Rectal smooth muscle tissue (tissue), 1 donor: ENCODE measurements around the gene YIF1A.
"Not testable (repeated sequence)": the region's sequence is repeated elsewhere in the genome, so short reads cannot be mapped to it uniquely, and the experiment has no call there.

Experiments used
- H3K27ac ChIP-seq: one replicate; pipeline ENCODE4 v1.7.0; 2013; ENCODE audit warnings: low read depth, low read length, inconsistent platforms
- H3K27me3 ChIP-seq: one replicate; pipeline ENCODE4 v1.7.0; 2013; ENCODE audit warnings: low read length; ENCODE audit not compliant: control insufficient read depth, insufficient read depth
- H3K36me3 ChIP-seq: one replicate; pipeline ENCODE4 v1.7.0; 2013; ENCODE audit warnings: low read length; ENCODE audit not compliant: control insufficient read depth, insufficient read depth
- H3K4me1 ChIP-seq: one replicate; pipeline ENCODE4 v1.7.0; 2013; ENCODE audit warnings: low read length; ENCODE audit not compliant: control insufficient read depth, insufficient read depth
- H3K4me3 ChIP-seq: one replicate; pipeline ENCODE4 v1.7.0; 2013; ENCODE audit warnings: low read length
- H3K9ac ChIP-seq: one replicate; pipeline ENCODE4 v1.7.0; 2013; ENCODE audit warnings: low read length

The YIF1A gene

DNA sequence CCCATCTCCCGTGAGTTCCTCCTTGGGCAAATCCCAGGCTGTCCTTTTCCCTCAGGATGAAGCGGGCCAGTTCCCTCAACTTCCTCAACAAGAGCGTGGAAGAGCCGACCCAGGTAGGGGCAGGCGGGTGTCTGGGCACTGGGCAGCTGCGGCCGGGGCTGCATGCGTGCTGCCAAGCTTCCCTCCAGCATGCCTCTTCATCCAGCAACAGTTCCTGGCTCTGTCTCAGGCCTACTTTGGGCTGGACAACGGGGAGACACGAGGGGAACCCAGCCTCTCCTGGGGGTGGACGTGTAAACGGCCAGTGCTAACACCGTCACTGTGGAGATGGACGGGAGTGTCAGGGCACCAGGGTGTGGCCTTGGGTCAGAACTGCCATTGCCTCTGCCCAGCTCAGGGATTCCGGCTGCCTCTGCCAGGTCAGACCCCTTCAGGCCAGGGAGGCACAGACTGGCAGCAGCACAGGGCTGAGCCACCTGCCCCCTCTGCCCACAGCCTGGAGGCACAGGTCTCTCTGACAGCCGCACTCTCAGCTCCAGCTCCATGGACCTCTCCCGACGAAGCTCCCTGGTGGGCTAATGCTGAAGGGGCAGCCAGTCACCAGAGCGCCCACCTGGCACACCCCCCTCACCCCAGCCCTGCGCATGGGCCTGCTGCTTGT, 22.4 kb downstream of the YIF1A start:
- Histone ChIP-seq H3K4me1 (peaks cover 14% of the 10 kb centered on the region), H3K27me3 (no peaks in the 10 kb centered on the region), H3K36me3 (peaks cover 9% of the 10 kb centered on the region), H3K4me3 (peak overlapping the region; percentile 79), H3K27ac (peak overlapping the region; percentile 95), H3K9ac (no peak overlapping the region)

GRCh38 chr11:66265531-66266377, 23.2 kb downstream of the YIF1A start:
- H3K4me1 ChIP-seq = peaks cover 14% of the 10 kb centered on the region
- H3K27me3 ChIP-seq = no peaks in the 10 kb centered on the region
- H3K9ac ChIP-seq = no peak overlapping the region
- H3K27ac ChIP-seq = no peak overlapping the region
- no peak overlapping the region for H3K4me3 ChIP-seq
- peaks cover 9% of the 10 kb centered on the region for H3K36me3 ChIP-seq

- Histone ChIP-seq H3K4me3 (no peak overlapping the region), H3K27me3 (no peaks in the 10 kb centered on the region), H3K9ac (no peak overlapping the region), H3K36me3 (peaks cover 13% of the 10 kb centered on the region), H3K4me1 (peaks cover 13% of the 10 kb centered on the region), H3K27ac (no peak overlapping the region)
These were observed 24.0 kb downstream of the YIF1A start for GRCh38 chr11:66264914-66265313.

DNA sequence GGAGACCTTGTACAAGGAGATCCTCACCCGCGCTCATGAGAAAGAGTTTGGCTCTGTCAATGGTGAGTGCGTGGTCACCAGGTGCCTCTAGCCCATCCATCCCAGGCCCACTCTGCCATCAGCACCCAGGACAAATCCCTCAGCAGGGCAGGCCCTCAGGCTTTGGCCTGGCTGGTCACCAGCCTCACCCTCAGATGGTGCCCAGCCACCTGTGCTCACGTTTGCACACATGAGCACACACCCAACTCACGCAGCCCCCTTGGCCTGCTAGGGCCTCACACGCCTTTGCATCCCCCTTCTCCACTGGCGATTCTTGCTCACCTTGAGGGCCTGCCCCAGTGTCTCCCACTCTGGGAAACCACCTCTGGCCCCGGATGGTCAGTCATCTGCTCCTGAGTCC, 24.6 kb downstream of the YIF1A start:
- Histone ChIP-seq H3K27me3 (no peaks in the 10 kb centered on the region), H3K9ac (no peak overlapping the region), H3K27ac (no peak overlapping the region), H3K4me3 (no peak overlapping the region), H3K4me1 (peaks cover 9% of the 10 kb centered on the region), H3K36me3 (peaks cover 13% of the 10 kb centered on the region)

- Histone ChIP-seq H3K27ac (no peak overlapping the region), H3K9ac (no peak overlapping the region), H3K36me3 (peaks cover 13% of the 10 kb centered on the region), H3K4me3 (no peak overlapping the region), H3K4me1 (peaks cover 6% of the 10 kb centered on the region), H3K27me3 (no peaks in the 10 kb centered on the region)
These were observed 25.2 kb downstream of the YIF1A start for GRCh38 chr11:66263785-66264184.

- Histone ChIP-seq H3K4me1 (peaks cover 10% of the 10 kb centered on the region), H3K27ac (no peak overlapping the region), H3K36me3 (peaks cover 13% of the 10 kb centered on the region), H3K4me3 (no peak overlapping the region), H3K9ac (no peak overlapping the region), H3K27me3 (no peaks in the 10 kb centered on the region)
These were observed 25.7 kb downstream of the YIF1A start for GRCh38 chr11:66263231-66263630.

- Histone ChIP-seq H3K9ac (no peak overlapping the region), H3K4me1 (peaks cover 10% of the 10 kb centered on the region), H3K27ac (no peak overlapping the region), H3K4me3 (no peak overlapping the region), H3K36me3 (peaks cover 13% of the 10 kb centered on the region), H3K27me3 (no peaks in the 10 kb centered on the region)
These were observed 26.2 kb downstream of the YIF1A start for GRCh38 chr11:66262696-66263095.

DNA sequence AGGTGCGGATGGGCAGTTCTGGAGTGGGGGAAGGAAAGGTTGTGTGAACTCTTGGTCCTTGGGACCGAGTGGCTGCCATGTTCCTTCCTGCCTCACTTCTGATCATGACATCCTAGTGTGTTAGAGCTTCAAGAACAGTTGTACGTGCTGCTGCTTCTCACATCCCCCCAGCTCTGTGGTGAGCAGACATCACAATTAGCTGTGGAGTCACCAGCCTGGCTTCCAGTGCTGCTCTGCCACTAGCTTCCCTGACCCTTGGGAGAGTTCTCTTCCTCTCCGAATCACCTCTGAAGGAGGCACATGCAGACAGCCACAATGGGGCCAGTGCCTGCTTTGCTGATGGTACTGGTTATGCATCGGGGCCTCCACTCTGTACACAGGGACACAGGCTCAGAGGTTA, 26.8 kb downstream of the YIF1A start:
- H3K27ac ChIP-seq = no peak overlapping the region
- no peak overlapping the region for H3K4me3 ChIP-seq
- no peak overlapping the region for H3K9ac ChIP-seq
- H3K27me3 ChIP-seq = no peaks in the 10 kb centered on the region
- peaks cover 10% of the 10 kb centered on the region for H3K4me1 ChIP-seq
- peaks cover 13% of the 10 kb centered on the region for H3K36me3 ChIP-seq

DNA sequence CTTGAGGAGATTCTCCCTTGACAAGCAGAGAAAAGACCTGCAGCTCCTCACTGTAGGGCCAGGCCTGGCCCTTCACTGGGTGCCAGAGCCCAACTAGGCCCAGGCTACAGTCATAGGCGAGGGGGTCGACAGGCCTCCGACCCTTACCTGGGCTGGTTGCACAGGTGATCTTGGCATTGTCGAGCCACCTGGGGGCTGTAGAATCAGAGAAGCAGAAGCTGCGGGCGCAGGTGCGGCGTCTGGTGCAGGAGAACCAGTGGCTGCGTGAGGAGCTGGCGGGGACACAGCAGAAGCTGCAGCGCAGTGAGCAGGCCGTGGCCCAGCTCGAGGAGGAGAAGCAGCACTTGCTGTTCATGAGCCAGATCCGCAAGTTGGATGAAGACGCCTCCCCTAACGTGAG, 27.4 kb downstream of the YIF1A start:
- Histone ChIP-seq H3K4me3 (no peak overlapping the region), H3K4me1 (peaks cover 5% of the 10 kb centered on the region), H3K36me3 (peaks cover 13% of the 10 kb centered on the region), H3K9ac (no peak overlapping the region), H3K27ac (no peak overlapping the region), H3K27me3 (no peaks in the 10 kb centered on the region)

DNA sequence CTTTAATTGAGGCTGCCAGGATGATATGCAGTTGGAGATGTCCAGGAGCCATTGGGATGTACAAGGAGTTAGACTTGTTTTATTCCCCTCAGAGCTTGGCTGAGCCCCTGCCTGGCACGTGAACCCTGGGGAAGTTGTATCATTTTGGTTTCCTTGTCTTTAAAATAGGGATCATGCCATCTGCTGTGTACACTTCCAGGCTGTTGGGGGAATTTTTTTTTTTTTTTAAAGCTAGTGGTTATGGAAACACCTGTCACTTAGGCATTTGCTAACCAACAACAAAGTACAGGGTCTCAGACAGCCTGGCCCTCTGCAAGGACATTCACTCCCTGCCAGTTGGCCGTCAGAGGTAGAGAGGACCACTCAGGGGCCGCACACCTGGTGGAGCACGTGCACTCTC, 29.0 kb downstream of the YIF1A start:
- Histone ChIP-seq H3K4me3 (no peak overlapping the region), H3K4me1 (peaks cover 4% of the 10 kb centered on the region), H3K27ac (no peak overlapping the region), H3K9ac (no peak overlapping the region), H3K27me3 (no peaks in the 10 kb centered on the region), H3K36me3 (peaks cover 13% of the 10 kb centered on the region)

GRCh38 chr11:66259225-66259624, 29.7 kb downstream of the YIF1A start:
- Histone ChIP-seq H3K9ac (no peak overlapping the region), H3K4me1 (peaks cover 4% of the 10 kb centered on the region), H3K27ac (no peak overlapping the region), H3K27me3 (no peaks in the 10 kb centered on the region), H3K36me3 (peaks cover 11% of the 10 kb centered on the region), H3K4me3 (no peak overlapping the region)

DNA sequence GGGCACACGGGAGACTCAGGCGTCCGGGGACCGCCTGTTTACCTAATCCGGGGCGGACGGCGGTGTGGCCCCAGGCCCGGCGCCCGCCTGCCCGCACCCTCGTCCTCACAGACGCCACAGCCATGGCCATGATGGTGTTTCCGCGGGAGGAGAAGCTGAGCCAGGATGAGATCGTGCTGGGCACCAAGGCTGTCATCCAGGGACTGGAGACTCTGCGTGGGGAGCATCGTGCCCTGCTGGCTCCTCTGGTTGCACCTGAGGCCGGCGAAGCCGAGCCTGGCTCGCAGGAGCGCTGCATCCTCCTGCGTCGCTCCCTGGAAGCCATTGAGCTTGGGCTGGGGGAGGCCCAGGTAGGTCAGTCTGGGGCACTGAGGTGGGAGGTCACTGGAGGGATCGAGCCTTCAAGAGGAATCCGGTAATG, 30.5 kb downstream of the YIF1A start:
- Histone ChIP-seq H3K9ac (peak overlapping the region; percentile 68), H3K4me3 (peak overlapping the region; percentile 86), H3K4me1 (peaks cover 4% of the 10 kb centered on the region), H3K27ac (peak overlapping the region; percentile 48), H3K27me3 (no peaks in the 10 kb centered on the region), H3K36me3 (peaks cover 9% of the 10 kb centered on the region)

DNA sequence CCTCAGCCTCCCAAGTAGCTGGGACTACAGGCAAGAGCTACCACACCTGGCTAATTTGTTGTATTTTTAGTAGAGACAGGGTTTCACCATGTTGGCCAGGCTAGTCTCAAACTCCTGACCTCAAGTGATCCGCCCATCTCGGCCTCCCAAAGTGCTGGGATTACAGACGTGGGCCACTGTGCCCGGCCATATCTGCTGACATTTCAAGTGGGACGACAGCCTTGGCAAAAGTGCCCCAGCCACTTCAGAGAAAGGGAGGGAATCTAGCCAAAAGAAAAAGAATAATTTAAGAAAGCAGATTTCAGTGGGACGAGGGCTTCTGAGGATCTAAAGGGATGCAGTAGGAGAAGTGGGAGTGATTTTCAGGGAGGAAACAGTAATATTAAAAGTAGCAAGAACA, 35.9 kb downstream of the YIF1A start:
- not testable (repeated sequence) for H3K4me3 ChIP-seq, H3K36me3 ChIP-seq, H3K27me3 ChIP-seq, H3K27ac ChIP-seq, H3K9ac ChIP-seq, H3K4me1 ChIP-seq
